RPMI8226 (cell line): ENCODE results near the gene TPRG1.
"Not testable (repeated sequence)": the region's sequence is repeated elsewhere in the genome, so short reads cannot be mapped to it uniquely, and the experiment has no call there.

Experiments used
- DNase-seq: peaks from one replicate; pipeline ENCODE4 v3.0.0-alpha.2; 2015

TPRG1 gene

DNA sequence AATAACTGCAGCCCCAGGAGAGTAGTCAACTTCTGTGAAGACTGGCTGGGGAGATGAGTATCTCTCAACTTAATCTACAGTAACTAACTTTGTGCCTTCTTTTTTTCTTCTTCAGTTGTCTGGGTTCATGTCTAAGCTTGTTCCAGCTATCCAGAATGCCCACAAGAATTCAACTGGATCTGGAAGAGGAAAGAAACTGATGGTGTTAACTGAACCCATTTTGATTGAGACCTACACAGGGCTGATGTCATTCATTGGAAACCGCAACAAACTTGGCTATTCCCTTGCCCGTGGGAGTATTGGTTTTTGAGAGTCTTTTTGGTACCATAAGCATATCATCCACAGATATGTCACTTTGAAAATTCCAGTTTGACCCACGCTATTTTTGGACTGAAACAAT, 148.7 kb downstream of the TPRG1 start:
- no peak for DNase-seq

DNA sequence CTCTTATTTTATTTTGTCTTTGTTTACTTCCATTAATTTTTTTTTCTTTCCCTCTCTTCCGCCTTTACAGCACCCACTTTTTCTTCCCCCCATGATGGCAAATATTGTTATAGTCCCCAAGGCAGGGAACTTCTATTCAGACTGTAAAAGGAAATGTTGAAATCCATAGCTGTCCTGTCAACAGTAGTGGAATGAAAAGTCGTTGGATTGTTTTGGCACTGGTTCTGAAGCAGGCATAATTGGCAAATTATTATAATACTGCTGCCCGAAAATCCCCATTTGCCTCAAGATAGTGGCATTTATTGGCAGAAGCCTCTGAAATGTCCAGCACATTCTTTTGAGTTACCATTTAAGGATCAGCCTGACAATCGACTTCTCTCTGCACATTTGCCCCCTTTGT, 150.6 kb downstream of the TPRG1 start:
- no peak for DNase-seq

DNA sequence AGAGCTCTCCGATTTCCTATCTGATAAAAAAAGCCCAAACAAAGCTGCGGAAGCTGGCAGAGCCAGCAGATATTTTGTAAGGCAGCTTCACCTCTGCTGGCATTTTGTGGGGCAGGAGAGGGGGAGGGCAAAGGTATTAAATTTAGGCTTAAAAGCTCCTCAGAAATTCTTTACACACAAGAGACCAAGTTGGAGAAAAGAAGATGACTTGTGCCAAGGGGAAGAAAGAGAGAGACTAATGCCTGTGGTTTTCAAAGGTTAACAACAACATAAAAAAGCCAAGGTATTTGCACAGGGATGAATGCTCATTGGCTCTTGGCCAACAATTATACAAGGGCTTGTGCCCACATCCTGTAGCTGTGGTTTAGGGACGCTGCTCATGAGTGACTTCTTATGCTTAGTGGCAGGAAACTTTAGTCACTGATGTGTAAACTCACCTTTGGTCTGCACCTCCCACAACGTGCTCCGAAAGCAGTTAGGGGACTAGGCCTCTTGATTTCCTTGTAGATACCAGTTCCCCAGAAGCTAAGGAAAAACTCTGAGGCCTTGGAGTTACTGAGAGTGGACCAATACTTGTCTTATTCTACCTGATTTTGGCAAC, 152.9 kb downstream of the TPRG1 start:
- DNase-seq = peak; percentile 96

DNA sequence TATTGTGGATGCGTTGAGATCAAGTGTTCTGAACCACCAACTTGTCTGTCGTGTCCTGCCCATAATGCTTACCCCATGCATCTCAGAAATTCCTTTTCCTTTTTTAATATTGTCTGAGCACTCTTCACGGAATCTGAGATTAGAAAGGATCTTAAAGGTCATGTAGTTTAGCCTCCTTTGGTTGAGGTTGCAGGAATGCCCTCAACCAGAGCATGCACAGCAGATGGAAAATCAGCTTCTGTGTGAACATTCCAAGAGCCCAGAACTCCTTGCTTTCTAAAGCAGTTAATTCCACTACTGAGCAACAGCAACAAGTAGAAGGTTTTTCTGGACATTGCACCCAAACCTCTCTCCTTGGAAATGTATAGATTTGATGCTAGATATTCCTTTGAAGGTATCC, 153.7 kb downstream of the TPRG1 start:
- DNase-seq = no peak

DNA sequence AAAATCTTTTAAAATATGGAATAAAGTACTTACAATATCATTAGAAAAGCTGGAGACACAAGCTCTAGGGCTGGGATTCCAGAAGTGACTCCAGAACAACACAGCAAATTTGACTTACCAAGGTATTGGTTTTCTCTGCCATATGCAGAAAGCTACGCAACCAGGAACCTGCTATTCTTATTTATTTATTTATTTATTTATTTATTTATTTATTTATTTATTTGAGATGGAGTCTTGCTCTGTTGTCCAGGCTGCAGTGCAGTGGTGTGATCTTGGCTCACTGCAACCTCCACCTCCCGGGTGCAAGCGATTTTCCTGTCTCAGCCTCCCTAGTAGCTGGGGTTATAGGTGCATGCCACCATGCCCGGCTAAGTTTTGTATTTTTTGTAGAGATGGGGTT, 157.9 kb downstream of the TPRG1 start:
- DNase-seq = not testable (repeated sequence)

DNA sequence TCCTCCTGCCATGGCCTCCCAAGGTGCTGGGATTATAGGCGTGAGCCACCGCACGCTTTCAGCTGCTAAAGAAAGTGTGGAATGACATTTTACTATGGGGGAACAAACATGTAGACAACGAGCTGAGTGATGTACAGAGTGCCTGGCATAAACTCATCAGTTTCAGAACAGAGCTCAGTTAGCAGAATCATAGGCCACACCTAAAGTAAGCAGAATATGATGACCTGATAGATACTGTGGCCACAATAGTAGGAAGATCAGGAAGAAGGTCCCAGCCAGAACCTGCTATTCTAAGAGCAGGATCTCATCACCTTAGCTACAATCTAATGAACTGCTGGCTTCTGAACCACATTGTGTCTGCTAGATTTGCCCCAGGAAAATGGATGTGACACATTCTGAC, 158.3 kb downstream of the TPRG1 start:
- DNase-seq = no peak

DNA sequence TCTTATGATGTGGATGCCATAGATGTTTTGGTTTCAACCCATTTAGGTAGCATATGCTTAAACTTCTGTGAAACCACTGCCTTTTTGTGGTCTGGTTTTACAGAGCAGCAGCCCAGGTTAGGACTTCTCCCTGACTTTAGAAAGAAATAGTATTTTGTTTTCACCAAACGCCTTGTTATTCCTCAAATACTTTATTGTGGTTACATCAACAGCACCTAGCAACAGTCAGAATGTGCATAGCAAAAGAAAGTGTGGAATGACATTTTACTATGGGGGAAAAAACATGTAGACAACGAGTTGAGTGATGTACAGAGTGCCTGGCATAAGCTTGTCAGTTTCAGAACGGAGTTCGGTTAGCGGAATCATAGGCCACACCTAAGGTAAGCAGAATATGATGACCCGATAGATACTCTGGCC, 159.2 kb downstream of the TPRG1 start:
- DNase-seq = no peak

DNA sequence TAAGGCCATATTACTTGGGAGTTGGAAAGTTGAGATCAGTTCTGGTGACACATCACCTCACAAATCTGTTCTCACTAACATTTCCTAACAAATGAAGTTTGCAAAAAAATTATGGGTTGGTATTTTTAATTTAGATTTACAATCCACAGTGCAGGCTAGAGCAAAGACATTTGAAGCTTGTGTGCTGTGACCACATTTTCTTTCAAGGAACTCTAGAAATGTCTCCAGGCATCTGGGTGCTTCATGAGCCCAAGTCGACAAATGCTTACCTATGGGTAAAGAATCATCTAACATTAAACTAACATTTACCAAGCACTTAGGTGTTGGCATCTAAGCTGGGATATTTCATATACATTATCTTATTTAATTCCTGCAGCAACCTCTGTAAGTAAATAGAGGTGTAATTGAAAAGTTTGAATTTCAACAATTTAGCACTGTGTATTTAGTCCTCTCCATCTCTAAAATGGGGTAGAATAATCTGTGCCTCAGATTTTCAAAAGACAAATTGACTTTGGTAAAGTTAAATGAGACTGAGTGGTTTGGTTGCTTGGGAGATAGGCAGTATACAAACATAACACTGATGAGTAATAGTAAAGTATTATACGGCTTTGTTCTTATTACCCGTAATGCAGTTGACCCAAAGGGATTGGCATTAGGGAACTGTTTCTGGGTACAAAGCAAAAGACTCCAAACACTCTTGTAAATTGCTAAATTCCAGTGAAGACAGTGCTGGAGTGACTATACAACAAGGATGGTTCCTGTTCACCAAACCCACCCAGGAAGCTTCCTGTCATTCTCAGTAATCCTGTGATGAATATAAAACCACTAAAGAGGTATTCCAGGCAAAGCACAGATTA, 162.5 kb downstream of the TPRG1 start:
- DNase-seq = no peak

DNA sequence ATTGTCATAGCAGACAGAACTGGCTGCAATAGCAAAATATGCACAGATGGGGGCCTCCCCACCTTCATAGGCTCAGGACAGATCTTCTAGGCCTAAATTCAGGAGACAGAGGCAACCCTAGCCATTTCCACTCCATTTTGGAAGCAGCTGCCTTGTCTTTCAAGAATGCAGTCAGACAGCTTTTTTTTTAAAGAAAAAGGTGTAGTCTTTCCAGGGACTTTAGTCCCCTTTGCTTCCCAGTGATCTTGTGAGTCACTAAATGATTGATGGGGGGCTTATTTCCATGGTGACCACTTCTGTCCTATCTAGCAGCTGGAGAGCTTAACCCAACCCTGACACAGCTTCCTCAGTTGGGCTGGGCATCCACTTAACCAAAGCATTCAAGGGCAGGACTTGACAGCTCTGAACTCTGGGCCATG, 165.9 kb downstream of the TPRG1 start:
- DNase-seq = no peak

DNA sequence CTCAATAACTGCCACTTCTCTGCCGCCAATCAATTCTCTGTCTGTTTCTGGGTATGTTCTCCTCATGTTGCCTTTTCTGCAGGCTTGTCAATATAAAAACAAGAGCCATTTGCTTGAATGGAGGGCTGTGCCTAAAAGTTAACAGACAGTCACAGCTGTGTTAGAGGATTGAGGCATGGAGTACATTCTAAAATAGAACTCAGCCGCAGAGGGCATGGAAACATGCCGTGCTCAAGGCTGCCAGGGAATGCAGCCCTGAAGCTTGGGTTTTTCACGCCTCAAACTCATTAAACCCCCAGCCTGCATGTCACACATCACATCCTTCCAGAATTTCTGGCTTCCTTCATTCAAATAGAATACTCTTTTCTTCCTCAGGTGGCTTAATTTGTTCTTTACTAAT, 166.6 kb downstream of the TPRG1 start:
- DNase-seq = no peak

DNA sequence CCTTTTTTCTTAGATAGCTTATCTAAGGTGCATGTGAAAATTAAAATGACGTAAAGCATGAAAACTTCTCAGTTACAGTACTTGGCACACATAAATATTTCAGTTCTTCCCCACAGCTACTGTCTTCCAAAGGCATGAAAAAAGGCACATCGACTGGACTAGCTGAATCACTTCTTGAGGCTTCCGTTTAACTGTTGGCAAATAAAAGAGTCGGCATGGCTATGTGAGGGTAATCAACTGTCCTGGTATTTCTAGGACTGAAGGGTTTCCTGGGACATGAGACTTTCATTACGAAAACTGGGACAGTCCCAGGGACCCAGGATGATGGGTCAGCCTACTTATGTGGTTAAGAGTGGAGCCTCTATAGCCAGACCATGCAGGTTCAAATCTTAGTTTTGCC, 168.2 kb downstream of the TPRG1 start:
- no peak for DNase-seq

DNA sequence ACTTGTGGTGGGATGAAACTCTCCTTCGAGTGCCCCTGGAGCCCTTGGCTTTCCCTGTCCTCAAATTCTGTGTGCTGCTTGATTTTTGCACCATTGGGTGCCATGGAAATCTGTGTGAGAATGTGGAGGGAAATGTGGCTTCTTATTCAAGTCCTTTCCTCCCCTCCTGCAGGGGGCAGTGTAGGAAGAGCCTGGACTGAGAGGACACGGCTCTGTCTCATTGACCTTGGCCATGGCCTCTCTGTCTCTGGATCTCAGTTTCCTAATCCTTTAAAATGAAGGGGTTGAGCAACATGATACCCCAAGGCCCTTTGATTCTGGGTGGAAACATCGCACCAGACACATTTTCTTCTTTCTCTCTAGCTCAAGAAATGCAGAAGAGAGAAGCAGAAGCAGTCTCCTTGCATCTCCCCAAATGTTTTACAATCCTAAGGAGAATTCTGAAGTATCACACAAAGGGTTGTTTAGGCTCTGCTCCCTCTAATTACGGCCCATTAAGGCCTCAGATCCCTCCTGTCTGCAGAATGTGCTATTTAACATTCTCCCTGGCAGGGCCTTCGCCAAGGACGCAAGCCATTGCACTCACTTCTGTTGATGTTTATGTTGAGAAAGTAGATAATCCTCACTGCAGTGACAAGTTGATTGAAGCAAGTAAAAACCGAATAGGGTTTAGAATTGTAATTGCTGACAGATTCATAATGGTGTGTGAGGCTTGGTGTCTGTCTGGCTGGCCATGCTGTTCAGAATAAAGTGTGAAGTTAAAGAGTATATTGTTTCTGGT, 169.1 kb downstream of the TPRG1 start:
- DNase-seq = peak; percentile 14

DNA sequence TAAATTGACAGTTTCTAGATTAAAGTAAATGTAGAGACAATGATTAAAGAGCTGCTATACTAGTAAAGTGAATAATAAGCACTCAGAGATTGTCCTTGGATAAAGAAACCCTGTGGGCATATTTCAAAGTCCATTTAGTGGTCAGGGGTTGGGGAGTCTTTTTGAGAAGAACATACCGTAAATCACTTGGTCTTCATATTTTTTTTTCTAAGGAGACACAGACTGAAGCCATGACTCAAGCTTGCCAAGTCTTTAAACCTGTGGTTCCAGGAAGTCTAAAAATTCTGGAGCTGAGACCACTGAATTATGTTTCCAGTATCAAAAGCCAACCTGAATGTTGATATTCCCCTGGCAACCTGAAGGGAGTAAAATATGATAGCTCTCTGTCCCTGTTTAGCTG, 171.0 kb downstream of the TPRG1 start:
- no peak for DNase-seq

DNA sequence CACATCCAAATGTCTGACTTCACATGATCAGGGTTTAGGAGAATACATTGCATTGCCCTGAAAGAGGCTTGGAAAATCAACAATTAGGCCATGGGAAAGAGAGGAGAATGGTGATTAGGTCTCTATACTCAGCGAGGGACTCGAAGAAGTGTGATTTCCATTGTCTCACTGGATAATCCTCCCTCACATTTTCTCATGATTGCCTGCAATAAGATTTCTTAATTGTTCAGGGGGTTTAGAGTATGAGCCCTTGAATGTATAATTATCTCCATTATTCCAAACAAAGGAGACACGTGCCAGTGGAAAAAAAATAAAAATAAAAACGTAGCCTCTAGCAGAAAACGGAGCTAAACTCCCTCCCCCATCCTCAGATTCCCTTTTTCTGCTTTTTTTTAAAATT, 173.2 kb downstream of the TPRG1 start:
- DNase-seq = no peak

DNA sequence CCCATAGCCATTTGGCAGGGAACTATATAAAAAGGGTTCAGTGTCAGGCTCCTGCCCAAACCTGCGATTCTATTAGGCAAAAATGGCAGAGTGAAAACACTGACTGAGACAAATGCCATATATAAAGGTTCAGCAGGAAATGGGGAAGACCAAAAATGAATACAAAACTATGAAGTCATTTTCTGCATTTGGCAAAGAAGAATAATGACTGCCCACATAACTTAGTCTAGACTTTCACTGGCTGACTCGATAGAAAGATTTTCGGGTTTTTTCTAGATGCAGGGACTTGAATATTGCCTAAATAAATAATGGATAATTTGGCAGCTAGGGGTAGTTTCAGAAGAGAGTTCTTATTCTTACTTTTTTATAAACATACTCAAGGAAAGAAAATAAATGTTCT, 178.0 kb downstream of the TPRG1 start:
- no peak for DNase-seq

DNA sequence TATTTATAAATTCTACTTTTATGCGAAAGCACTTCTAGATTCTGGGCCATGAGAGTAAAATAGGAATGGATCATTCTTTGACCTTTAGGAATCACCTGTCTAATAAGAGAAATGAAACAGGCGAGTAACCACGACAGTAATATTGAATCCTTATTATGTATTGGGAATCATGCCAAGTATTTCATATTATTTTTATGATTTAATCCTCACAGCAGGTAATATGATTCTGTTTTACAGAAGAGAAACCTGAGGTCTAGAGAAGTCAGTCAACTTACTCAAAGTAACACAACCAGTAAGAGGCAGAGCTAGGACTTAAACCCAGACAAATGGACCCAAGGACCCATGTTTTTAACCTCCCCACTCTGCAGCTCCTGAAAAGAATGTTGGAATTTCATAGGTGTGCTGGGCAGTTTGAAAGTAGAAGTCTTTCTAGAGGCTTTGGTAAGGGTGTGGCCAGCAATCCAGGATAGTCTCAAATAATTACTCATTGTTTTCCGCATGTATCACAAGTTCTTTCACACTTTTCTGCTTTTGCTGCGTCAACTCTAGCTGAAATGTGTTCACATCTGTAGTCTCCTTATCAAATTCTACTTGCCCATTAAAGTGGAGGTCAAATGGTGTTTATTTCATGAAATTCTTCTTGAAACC, 181.7 kb downstream of the TPRG1 start:
- no peak for DNase-seq

DNA sequence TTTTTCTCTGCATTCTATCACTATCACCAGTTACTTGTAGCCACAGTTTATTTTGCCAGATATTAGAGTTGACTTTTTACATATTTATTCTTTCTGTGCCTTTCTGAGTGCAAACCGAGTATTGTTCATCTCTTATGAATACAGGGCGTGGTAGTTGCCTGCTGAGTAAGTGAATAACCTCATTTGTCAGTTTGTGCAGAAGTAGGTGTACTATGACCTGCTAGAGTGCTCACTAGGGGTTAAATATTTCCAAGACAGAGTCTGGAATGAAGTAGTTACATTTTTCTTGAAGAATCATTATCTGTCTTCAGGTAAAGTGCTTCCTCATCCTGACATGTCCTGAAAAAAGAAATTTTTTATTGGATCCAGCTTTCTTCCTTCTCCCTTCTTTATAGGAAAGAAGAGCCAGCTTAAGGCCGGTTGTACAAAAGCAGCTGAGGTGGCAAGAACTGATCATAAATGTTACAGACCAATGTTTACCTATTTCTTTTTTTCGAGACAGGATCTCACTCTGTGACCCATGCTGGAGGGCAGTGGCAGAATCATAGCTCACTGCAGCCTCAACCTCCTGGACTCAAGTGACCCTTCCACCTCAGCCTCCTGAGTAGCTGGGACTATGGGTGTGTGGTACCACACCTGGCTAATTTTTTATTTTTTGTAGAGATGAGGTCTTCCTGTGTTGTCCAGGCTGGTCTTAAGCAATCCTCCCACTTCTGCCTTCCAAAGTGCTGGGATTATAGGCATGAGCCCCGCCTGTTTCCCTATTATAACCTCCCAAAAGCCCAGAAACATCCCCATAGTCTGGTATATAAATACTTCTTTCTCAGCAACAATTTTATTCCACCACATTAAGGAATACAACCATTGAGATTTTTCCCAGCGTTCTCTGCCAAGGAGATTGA, 182.5 kb downstream of the TPRG1 start:
- DNase-seq = no peak

DNA sequence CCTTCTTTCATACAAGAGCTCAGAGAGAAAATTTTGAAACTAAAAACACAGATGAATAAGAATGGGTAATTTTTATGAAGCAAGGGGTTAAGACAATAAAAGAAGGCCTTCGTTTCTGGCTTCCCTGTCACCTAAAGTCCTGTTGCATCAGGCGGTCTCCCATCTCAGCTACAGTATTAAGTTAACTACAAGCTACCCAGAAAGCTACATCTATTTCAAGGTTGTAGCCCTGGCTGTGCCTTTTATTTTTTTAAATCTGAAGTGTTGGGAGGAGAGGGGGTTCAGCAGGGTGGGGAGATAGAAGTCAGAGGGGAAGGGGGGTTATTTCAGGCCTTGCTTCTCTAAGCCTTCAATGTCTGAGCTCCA, 183.3 kb downstream of the TPRG1 start:
- no peak for DNase-seq

DNA sequence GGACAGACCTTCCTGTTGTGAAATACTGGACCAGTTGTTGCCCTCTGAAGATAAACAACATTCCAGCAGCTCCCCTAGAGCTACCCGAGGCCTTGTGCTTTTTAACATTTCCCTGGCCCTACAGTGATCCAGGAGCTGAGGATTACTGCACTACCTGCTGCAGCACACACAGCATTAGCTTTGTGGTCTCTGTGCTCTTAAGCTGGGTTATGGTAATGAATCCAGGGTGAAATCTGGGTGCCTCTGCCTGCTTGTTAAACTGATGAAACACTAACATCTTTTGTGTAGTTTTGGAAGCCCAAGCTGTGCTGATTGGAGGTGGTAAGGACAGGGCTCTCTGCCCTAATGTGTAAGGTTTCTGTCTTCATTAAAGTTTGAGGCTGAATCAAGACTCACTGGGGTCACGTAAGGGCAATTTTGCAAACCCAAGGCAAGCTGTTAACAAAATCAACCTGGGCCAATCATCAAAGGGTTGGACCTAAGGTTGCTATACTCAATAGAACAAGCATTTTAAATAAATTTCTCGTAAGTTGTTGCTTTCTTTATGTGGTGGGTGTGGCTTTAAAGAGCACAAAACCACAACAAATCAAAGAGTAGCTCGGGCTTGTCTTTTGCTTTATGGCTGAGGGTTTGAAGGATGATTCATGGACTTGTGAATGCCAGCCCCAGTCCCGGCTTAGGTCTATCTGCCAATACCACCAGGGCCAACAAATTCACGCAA, 183.9 kb downstream of the TPRG1 start:
- DNase-seq = no peak

DNA sequence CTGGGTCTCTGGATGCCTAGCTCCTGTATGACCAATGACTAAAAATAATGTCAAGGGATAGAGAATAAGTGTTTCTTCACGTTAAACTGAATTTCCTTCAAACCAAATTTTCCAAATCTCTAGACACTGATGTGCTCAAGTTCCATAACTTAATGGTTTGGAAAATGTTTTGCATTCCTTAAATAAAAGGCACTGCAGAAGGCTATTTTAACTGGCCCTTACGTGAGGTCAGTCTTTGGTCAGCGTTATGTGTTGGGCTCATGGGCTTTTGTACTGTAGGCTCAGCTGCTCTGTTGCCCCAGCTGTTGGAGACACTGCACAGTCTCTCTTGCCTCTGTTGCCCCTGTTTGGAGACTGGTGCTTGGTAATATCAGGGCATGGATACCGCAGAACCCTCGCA, 188.5 kb downstream of the TPRG1 start:
- DNase-seq = no peak

DNA sequence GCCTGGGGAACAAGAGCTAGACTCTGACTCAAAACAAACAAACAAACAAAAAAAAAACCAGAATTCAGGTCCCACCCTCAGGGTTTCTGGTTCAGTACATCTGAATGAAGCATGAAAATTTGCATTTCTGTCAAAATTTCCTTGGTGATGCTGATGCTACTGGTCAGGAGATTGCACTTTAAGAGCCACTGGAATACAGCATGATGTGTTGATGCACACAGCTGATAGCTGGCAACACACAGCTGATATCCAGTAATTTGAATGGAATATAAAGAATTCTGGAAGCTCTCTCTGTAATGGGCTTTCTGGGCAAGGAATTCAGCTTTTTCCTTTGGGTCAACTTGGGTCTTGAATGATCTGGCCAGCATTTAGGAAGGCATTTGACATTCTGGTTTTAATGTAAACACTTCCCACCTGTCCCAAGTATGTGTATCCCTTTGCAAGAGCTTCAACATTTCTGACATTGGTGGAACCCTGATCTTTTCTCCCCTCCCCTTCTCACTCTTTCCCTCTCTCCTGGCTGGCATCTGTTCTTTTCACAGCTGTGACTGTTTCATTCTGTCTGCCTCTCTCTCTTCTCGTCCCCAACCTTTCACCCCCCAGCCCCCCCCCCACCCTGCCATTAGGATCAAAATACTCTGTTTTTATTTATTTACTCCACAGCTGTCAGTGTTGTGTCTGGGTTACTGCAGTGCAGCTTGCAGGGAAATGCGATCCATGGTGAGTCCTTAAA, 189.5 kb downstream of the TPRG1 start:
- no peak for DNase-seq
